Cardiac fibroblast (primary cell): ENCODE results near the gene SRD5A1.

ENCODE experiments used
- DNase-seq, 2 donors: peaks; one replicate each; pipeline versions ENCODE4 v3.0.0 to v3.0.0-alpha.2; 2010; ENCODE audit warnings: low read depth in 2 of 2
- H3K4me3 ChIP-seq, 2 donors: replicated peaks in 1 of 2; 1 replicate in 1 of 2; 2 replicates in 1 of 2; pipeline ENCODE4 v1.5.1; 2011; ENCODE audit warnings: low read depth in 2 of 2, low read length in 2 of 2, mild to moderate bottlenecking in 2 of 2, moderate library complexity in 1 of 2
- TF ChIP-seq, protein P1 (sequence below): IDR thresholded peaks from one replicate; pipeline ENCODE4 v1.5.1; 2011; ENCODE audit warnings: low read depth, mild to moderate bottlenecking, low read length, inconsistent platforms

SRD5A1 gene

DNA sequence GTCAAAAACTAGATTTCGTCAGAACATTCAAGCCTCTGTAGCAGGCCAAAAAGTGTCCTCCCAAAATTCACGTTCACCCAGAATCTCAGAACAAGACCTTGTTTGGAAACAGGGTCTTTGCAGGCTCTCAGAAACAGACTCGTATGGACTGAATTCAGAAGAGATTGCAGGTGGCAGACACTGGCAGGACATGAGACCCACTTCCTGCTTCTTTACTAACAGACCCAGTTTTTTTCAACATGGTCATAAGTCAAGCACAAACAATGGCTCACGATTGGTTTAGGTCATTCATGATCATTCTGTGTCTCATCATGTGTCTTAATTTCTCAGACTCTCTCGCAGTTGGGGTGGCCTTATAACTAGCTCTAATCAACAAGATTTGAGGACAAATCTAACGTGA is 74.6 kb downstream of the SRD5A1 start:
- H3K4me3 ChIP-seq, result no peak overlapping the region
- TF ChIP-seq, protein P1, sequence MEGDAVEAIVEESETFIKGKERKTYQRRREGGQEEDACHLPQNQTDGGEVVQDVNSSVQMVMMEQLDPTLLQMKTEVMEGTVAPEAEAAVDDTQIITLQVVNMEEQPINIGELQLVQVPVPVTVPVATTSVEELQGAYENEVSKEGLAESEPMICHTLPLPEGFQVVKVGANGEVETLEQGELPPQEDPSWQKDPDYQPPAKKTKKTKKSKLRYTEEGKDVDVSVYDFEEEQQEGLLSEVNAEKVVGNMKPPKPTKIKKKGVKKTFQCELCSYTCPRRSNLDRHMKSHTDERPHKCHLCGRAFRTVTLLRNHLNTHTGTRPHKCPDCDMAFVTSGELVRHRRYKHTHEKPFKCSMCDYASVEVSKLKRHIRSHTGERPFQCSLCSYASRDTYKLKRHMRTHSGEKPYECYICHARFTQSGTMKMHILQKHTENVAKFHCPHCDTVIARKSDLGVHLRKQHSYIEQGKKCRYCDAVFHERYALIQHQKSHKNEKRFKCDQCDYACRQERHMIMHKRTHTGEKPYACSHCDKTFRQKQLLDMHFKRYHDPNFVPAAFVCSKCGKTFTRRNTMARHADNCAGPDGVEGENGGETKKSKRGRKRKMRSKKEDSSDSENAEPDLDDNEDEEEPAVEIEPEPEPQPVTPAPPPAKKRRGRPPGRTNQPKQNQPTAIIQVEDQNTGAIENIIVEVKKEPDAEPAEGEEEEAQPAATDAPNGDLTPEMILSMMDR, result no peak
- DNase-seq, result no peak

DNA sequence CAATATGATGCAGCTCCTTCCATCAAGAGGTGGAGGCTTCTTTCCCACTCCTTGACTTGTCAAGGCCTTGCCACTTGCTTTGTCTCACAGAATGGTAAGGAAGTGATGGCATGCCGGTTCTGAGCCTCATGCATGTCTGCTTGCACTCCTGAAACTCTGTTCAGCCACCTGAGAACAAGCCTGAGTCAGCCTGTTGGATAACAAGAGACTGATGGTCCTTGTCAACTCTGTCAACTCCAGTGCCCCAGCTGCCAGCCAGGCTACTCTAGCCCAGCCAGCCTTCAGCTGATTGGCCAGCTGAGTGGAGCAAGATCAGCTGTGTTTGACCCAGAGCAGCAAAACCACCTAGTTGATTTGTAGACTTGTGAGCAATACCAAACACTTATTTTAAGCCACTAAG is 75.6 kb downstream of the SRD5A1 start:
- DNase-seq, result no peak
- TF ChIP-seq, protein P1, result no peak
- no peak overlapping the region for H3K4me3 ChIP-seq

DNA sequence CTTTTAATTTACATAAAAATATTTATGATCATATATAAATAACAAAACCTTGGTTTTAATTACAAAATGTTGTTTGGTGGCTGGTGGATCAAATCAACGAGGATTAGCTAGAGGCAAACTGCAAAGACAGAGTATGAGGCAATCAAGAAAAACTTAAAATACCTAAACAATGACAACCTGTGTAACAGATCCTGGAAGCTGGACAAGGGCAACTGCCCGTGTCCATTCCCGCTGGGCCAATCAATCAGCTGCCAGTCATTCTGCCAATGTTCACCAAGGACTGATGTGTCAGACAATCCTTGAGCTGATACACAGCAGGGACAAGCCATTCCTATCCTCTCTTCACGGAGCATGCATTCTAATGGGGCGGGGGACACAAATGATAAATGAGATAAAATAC is 76.8 kb downstream of the SRD5A1 start:
- no peak for DNase-seq
- TF ChIP-seq, protein P1, result no peak

DNA sequence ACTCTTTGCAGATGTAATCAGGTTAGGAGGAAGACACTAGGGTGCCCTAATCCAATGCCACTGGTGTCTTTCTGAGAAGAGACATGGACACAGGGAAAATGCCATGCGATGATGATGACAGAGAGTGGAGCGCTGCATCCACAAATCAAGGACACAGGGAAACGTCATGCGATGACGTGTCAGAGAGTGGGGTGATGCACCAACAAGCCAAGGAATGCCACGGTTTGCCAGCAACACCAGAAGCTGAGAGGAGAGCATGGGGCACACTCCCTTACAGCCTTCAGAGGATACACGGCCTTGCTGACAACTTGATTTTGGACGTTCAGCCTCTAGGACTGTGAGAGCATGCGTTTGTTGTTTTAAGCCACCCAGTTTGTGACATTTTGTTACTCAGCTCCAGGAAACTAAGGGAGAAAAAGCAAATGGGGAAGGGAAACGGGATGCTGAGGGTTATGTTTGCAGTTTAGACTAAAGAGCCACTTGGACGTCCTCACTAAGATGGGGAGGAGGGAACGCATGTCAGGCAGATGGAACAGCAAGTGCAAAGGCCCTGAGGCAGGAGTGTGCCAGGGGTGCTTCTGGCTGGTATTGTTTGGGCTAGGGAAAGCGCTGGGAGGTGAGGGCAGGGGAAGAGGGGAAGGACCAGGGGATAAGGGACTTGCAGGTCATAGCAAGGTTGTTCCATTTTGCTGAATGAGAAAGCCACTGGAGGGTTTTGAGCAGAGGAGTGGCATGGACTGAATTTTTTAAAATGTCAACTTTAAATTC is 77.5 kb downstream of the SRD5A1 start:
- DNase-seq, result no peak
- TF ChIP-seq, protein P1, result no peak
- no peak overlapping the region for H3K4me3 ChIP-seq

More for the DNA sequence above, 76.8 kb downstream of the SRD5A1 start:
- no peak overlapping the region for H3K4me3 ChIP-seq

DNA sequence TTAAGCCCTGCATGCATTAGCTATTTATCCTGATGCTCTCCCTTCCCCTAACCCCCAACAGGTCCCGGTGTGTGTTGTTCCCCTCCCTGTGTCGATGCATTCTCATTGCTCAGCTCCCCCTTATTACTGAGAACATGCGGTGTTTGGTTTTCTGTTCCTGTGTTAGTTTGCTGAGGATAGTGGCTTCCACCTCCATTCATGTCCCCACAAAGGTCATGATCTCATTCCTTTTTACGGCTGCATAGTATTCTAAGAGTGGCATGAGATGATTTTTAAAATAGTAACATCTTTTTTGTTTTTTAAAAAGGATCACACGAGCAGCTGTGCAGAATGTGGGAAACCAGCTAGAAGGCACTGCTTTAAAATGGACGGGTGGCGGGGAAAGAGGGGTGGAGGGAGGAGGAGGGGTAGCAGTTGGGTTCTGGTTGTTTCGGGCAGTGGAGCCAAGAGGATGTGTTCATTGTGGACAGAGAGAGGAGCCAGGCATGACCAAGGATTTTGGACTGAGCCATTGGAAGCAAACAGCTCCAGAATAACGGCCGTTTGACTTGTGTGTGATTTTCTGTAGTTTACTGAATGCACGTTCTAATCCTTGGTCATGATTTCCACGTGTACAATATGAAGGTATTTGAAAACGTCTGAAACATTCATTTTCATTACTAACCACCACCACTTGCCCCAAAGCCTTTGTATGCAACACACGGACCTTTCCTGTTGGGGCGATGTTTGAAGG is 78.3 kb downstream of the SRD5A1 start:
- DNase-seq, result no peak
- TF ChIP-seq, protein P1, result no peak
- peak overlapping the region; percentile 68 to 71 for H3K4me3 ChIP-seq

DNA sequence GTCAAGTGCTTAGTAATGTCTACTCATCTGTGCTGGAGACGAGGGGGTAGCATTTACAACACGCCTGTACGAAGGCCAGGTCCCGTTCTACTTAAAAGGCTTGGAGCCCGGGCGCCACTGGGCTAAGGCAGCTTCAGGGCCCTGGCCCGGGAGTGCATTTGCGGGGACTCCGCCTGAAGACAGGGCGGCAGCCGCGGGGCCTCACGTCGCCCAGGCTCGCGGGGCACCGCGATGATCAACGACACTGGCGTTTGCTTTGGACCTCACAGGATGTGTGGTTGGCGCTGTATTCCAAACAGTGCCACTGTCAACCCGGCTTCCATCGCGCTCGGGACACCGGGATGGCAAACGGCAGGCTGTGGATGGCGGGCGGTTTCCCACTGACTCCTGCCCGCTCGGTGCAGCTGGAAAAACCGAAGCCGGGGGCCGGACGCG is 78.9 kb downstream of the SRD5A1 start:
- peak; percentile 62 to 77 for DNase-seq
- TF ChIP-seq, protein P1, result peak; percentile 20
- peak overlapping the region; percentile 68 to 71 for H3K4me3 ChIP-seq
